ENCODE results near the gene ZBTB24. TPM values are rescaled to one million over a fixed set of nuclear protein-coding genes. Genes with fewer than 3 reads are reported as not detected.

ZBTB24 gene
- total RNA-seq, 4 donors from 2014 or later = 3.0 to 7.8 (median 5.7) TPM

- H3K9me3 ChIP-seq = no peaks in the 10 kb centered on the region
- H3K27ac ChIP-seq = no peak overlapping the region
- TF ChIP-seq POLR2AphosphoS5 (IDR thresholded peaks at IDR 0.05) = no peak
- no peak for TF ChIP-seq CTCF (IDR thresholded peaks at IDR 0.05)
- no peak for TF ChIP-seq POLR2A (IDR thresholded peaks at IDR 0.05)
- no peak for TF ChIP-seq EP300 (IDR thresholded peaks at IDR 0.05; ENCODE audit: low read depth)
- H3K4me1 ChIP-seq = no peaks in the 10 kb centered on the region
- no peak for DNase-seq
- intact Hi-C loops (cut with DNase I; ENCODE audit: low total_unique reads) (no loop called here), in situ Hi-C loops (cut with MboI; ENCODE audit: low pct_ligation_motif_present in 1 of 4, low pct_unique_long_range_greater_than_20kb in 1 of 4, low sequenced_read_pairs in 3 of 4) (loop anchor here in 1 of 4 donors (25.0 kb wide), 1 partner anchor 180 kb away; the partner anchor contains the start of genes AK9 and FIG4)
- WGBS, 2 donors (ENCODE audit: low coverage in 1 of 2) = 82 to 92% methylated on average over 2 of the region's 2 CpGs
- H3K27me3 ChIP-seq = no peaks in the 10 kb centered on the region
- H3K36me3 ChIP-seq = no peaks in the 10 kb centered on the region
- no peak overlapping the region for H3K4me3 ChIP-seq
Measured at GRCh38 chr6:109506841-109507240, 23.8 kb upstream of the ZBTB24 start.

- no peaks in the 10 kb centered on the region for H3K36me3 ChIP-seq
- TF ChIP-seq POLR2A (IDR thresholded peaks at IDR 0.05) (no peak), POLR2AphosphoS5 (IDR thresholded peaks at IDR 0.05) (no peak), CTCF (IDR thresholded peaks at IDR 0.05) (no peak), EP300 (IDR thresholded peaks at IDR 0.05; ENCODE audit: low read depth) (no peak)
- intact Hi-C loops (cut with DNase I; ENCODE audit: low total_unique reads) = no loop called here
- H3K27me3 ChIP-seq = no peaks in the 10 kb centered on the region
- no peak for DNase-seq
- WGBS, 2 donors (ENCODE audit: low coverage in 1 of 2) = 92 to 94% methylated on average over 2 of the region's 2 CpGs
- H3K4me1 ChIP-seq = no peaks in the 10 kb centered on the region
- no peak overlapping the region for H3K4me3 ChIP-seq
- no peak overlapping the region for H3K27ac ChIP-seq
- no peaks in the 10 kb centered on the region for H3K9me3 ChIP-seq
- in situ Hi-C loops (cut with MboI; ENCODE audit: low pct_ligation_motif_present in 1 of 4, low pct_unique_long_range_greater_than_20kb in 1 of 4, low sequenced_read_pairs in 3 of 4) = loop anchor here in 1 of 4 donors (25.0 kb wide), 1 partner anchor 181 kb away; the partner anchor contains the start of genes AK9 and FIG4
Measured at GRCh38 chr6:109506314-109506713, 23.3 kb upstream of the ZBTB24 start.

- Histone ChIP-seq H3K27me3 (no peaks in the 10 kb centered on the region), H3K4me1 (no peaks in the 10 kb centered on the region), H3K4me3 (no peak overlapping the region), H3K9me3 (no peaks in the 10 kb centered on the region), H3K36me3 (no peaks in the 10 kb centered on the region), H3K27ac (no peak overlapping the region)
- TF ChIP-seq CTCF (IDR thresholded peaks at IDR 0.05) (no peak), EP300 (IDR thresholded peaks at IDR 0.05; ENCODE audit: low read depth) (no peak), POLR2A (IDR thresholded peaks at IDR 0.05) (no peak), POLR2AphosphoS5 (IDR thresholded peaks at IDR 0.05) (no peak)
- in situ Hi-C loops (cut with MboI; ENCODE audit: low pct_ligation_motif_present in 1 of 4, low pct_unique_long_range_greater_than_20kb in 1 of 4, low sequenced_read_pairs in 3 of 4) = loop anchor here in 1 of 4 donors (25.0 kb wide), 1 partner anchor 184 kb away; the partner anchor contains the start of genes AK9 and FIG4
- DNase-seq = no peak
- intact Hi-C loops (cut with DNase I; ENCODE audit: low total_unique reads) = no loop called here
- 46 to 56% methylated on average over 4 to 10 of the region's 10 CpGs for WGBS, 2 donors (ENCODE audit: low coverage in 1 of 2)
Measured at GRCh38 chr6:109503327-109504224, 20.6 kb upstream of the ZBTB24 start.

- DNase-seq = no peak
- in situ Hi-C loops (cut with MboI; ENCODE audit: low pct_ligation_motif_present in 1 of 4, low pct_unique_long_range_greater_than_20kb in 1 of 4, low sequenced_read_pairs in 3 of 4) = no loop called here
- Histone ChIP-seq H3K36me3 (no peaks in the 10 kb centered on the region), H3K4me3 (no peak overlapping the region), H3K9me3 (no peaks in the 10 kb centered on the region), H3K27ac (no peak overlapping the region), H3K27me3 (no peaks in the 10 kb centered on the region), H3K4me1 (no peaks in the 10 kb centered on the region)
- TF ChIP-seq POLR2AphosphoS5 (IDR thresholded peaks at IDR 0.05) = no peak
- no peak for TF ChIP-seq EP300 (IDR thresholded peaks at IDR 0.05; ENCODE audit: low read depth)
- no peak for TF ChIP-seq POLR2A (IDR thresholded peaks at IDR 0.05)
- no peak for TF ChIP-seq CTCF (IDR thresholded peaks at IDR 0.05)
- intact Hi-C loops (cut with DNase I; ENCODE audit: low total_unique reads) = no loop called here
- WGBS, 2 donors (ENCODE audit: low coverage in 1 of 2) = 74 to 80% methylated on average over 1 to 2 of the region's 2 CpGs
Measured at GRCh38 chr6:109498936-109499335, 15.9 kb upstream of the ZBTB24 start.

Data from transverse colon (tissue), 4 donors.